Stimulated activated naive CD4-positive, alpha-beta T cell treated with Interleukin-2 at 50 U/mL for 16 hours (primary cell): Measurements from ENCODE around the gene TMEM201.
"Not testable (repeated sequence)": the region's sequence is repeated elsewhere in the genome, so short reads cannot be mapped to it uniquely, and the experiment has no call there.

Experiments used
- DNase-seq: peaks from one replicate; lab custom pipeline; 2025; lab: John Stamatoyannopoulos, UW

The TMEM201 gene, protein sequence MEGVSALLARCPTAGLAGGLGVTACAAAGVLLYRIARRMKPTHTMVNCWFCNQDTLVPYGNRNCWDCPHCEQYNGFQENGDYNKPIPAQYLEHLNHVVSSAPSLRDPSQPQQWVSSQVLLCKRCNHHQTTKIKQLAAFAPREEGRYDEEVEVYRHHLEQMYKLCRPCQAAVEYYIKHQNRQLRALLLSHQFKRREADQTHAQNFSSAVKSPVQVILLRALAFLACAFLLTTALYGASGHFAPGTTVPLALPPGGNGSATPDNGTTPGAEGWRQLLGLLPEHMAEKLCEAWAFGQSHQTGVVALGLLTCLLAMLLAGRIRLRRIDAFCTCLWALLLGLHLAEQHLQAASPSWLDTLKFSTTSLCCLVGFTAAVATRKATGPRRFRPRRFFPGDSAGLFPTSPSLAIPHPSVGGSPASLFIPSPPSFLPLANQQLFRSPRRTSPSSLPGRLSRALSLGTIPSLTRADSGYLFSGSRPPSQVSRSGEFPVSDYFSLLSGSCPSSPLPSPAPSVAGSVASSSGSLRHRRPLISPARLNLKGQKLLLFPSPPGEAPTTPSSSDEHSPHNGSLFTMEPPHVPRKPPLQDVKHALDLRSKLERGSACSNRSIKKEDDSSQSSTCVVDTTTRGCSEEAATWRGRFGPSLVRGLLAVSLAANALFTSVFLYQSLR

DNA sequence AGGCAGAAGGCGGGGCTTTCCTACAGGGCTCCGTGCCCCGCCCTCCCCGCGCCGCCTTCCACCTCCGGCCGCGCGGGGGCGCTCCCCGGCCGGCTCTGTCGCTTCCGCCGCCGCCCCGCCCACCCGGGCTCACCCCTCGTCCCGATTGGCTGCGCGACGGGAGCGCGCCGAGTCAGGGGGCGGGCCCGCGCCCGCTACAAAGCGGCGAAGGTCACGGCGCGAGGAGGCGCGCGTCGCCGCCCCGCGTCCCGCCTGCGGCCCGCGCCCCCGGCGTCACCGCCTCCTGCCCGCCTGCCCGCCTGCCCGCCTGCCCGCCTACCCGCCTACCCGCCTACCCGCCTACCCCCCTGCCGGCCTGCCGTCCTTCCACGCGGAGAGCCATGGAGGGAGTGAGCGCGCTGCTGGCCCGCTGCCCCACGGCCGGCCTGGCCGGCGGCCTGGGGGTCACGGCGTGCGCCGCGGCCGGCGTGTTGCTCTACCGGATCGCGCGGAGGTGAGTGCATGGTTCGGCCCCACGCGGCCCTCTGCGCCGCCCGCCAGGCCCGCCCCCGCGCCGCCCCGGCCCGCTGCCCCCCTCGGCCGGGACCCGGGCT, at the start of gene TMEM201:
TSS of gene TMEM201 (plus strand) at position 361 of the 593 bp plus-strand sequence. CDS start at position 381, 20 bp downstream.
- peak; percentile 91 for DNase-seq

DNA sequence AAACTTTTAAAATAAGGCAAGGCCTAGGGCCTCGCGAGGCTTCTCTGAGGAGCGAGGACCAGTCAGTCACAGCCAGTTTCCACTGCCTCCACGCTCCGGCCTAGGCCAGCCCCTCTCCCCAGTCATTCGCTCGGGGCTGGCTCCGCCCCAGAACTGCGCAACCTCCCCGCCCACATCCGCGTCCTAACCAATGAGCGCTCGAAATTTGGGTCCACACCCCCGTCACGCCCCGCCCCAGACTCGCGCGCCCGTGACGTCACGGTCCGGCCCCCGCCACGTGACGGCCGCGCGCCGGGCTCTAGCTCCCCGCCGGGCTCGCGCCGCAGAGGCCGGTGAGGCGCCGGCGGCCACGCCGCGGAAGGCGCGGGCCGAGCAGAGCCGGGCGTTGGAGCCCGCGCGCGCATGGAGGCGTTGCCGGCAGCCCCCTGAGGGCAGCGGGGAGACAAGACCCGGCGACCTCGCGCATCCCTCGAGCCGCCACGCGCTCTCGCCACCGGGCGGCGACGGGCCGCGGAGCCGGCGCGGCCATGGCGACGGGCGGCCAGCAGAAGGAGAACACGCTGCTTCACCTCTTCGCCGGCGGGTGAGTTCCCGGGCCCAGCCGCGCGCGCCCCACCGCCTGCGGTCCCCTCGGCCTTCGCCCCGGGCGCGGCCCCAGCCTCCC, 49.4 kb upstream of the TMEM201 start, which contains the start of gene SLC25A33:
TSS of gene SLC25A33 (plus strand) at position 301 of the 664 bp plus-strand sequence. CDS start at position 528, 227 bp downstream.
- peak; percentile 94 for DNase-seq

DNA sequence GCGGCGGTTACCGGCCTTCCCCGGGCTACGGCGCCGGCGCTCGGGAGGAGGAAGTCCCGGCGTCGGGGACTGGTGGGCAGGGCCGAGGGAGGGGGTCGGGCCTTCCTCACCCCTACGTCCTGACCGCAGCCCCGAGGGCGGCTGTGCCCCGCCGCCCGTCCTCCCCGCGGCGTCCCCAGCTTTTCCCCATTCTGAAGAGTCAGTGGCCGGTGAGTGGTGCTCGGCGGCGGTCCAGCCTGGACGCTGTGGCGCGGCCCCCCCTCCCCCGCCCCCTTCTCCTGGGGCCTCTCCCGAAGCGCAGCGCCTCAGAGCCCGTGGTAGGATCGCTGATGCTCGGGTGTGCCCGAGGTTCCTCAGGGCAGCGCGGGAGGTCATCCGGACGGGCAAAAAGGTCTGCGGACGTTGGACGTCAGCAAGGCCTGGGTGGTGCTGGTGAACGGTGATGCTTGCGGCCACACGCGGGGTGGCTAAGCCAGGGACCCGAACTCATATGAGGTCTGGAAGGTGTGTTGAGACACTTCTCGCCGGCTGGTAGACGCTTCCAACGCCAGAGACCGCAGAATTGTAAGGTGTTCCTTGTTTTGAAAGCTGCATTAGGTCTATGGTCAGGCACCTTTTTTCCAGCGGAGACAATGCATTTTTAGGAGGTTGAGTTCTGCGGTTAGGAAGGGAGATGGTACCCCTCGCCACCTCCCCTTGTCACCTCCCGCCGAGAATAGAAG, 48.7 kb upstream of the TMEM201 start:
- peak; percentile 50 for DNase-seq

DNA sequence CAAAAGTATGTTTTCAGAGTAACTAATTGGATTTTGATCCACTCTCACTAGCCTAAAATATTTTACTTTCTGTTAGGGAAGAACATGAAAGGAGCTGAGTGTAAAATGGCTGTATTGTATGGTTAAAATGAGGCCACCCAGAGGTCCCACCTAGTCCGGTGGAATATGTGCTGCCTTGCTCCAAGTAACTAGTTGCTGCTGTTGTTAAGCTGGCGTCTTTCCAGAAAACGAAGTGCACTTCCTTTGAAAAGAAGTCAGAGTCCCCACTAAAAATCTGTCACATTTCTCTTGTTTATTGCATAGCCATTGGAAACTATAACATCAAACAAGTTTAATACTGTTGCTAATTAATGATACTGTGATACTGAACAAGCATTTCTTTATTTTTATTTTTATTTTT, 46.3 kb upstream of the TMEM201 start:
- no peak for DNase-seq

DNA sequence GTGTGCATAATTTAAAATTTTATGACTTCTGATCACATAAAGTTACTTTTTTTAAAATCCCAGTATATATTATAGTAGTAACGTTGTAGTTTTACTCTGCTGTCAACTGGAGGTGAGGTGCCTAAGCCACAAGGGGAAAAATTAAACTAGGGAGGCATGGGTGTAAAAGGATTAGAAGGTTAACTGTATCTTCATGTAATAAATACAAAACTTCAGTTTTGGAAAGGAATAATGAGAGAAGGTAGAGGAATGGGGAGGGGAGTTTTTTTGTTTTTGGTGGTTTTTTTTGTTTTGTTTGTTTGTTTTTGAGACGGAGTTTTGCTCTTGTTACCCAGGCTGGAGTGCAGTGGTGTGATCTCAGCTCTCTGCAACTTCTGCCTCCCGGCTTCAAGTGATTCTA, 43.8 kb upstream of the TMEM201 start:
- DNase-seq, result no peak

DNA sequence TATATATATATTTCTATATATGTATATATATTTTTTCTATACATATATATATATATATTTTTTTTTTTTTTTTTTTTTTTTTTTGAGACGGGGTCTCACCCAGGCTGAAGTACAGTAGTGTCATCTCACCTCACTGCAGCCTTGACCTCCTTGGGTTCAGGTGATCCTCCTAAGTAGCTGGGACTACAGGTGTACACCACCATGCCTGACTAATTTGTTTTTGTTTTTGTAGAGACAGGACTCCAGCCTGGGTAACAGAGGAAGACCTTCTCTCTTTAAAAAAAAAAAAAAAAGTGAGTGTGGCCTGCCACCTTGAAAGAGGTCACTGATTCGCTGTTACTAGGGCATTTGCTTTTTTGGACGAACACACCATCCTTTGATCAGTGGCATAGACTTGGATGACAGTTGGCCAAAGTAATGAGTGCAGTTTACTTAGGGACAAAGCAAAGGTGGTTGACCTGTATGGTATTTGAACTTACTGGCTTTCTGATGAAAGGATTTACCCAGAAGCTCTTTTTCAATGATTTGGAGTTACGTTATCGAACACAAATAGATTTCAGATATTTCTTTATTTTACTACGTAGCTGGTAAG, 38.7 kb upstream of the TMEM201 start:
- no peak for DNase-seq

DNA sequence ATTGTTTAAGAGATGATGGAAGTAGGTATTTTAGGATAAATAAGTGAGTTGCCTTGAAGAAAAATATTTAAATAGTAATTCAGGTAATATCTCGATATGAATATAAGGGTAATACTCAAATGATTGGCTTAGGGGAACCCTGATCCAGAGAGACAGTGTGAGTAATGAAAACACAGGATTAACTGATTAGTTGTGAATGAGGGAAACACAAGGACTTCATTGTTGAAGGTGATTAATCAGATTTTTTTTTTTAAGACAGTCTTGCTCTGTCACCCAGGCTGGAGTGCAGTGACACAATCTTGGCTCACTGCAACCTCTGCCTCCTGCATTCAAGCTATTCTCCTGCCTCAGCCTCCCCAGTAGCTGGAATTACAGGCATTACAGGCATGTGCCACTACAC, 36.7 kb upstream of the TMEM201 start:
- DNase-seq, result no peak

DNA sequence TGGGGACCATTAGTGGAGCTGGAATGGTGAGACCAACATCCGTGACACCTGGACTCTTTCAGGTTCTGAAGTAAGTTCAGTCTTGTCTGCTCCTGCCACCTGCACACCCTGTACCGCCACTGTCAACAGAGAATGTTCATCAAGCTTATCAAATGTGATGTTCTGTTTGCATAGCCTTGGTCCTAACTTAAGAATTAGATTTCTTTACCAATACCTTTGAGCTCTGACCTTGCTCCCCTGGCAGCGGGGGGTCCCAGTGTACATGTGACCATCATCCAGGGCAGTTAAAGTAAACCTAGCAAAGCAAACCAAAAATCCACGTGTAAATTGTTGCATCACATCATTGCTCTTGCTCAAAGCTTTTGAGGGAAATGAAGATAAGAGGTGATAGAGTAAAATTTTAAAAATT, 35.0 kb upstream of the TMEM201 start:
- no peak for DNase-seq

DNA sequence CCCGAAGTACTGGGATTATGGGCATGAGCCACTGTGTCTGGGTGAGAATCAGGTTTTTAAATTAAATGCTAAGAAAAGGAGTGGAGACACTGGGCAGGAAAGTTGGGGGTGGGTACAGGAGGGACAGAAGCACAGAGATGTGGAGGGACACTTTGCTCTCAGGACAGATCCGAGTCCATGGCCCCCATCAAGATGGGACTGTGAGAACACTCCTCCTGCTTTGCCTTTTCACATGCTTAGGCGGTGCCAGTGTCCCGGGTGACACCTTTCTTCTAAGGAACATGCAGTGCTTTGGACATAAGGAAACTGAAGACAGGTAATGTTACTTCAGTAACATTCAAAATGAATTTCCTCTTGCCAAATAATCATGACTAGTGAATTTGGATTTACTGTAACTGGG, 32.8 kb upstream of the TMEM201 start:
- no peak for DNase-seq

DNA sequence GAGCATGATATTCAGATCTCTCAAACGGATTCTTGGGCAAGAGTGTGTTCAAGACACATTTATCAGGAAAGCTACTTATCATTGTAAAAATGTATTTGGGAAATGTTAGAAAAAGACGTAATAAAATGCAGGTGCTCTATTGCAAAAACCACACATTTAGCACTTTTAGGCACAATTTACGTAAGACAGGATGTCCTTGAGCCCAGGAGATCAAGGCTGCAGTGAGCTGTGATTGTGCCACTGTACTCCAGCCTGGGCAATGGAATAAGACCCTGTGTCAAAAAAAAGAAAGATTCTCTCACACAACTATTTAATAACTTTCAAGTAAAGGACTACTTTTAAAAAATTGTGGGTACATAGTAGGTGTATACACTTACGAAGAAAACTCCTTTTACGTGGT, 31.1 kb upstream of the TMEM201 start:
- no peak for DNase-seq

DNA sequence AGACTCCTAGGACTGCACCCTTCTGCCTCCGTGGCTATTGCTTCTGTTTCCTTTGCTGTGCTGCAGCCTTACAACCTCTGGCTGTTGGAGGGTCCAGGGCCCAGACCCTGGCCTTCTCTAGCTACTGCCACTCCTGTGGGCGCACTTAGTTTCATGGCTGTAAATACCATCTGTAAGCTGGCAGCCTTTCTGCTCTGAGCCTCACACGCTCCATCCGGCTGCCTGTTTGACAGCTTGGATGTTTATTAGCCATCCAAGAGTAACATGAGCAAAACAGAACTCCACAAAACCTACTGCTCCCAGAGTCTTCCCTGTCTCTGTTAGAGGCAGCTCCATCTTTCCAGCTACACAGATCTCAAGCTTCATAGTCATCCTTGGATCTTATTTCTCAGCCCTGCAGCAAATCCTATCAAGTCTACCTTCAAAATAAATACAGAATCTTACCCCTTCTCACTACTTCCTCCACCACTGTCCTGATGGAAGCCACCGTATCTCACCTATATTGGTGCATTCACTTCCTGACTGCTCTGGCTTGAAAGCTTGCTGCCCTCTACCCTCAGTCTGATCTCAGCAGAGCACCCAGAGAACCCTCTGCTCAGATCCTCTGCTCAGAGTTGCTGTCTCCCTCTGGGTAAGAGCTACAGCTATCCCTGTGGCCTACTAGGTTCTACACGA, 30.3 kb upstream of the TMEM201 start:
- DNase-seq, result no peak

DNA sequence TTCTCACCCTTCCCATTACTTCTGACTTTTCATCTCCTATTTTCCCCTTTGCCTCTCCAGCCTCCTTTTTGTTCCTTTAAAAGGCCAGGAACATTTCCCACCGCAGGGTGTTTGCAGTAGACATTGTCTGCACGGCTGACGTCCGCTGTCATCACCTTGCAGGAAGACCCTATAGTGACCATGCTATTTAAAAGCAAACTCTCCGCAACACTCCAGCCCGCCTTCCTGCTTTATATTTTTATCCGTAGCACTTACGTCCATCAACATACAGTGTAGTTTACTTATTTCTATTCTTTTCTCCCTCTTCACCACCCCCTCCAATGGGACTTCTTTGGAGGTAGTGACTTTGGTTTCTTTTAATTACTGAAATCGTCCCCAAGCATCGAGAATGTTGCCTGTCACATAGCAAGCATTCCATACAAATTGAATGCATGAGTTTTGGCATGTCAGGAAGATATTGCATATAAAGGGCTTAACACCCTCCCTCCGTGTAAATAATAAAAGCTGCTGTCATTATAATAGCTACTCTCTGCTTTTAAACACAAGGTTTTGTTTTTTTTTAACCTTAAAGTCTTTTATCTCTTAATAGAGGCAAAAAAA, 29.7 kb upstream of the TMEM201 start:
- no peak for DNase-seq

DNA sequence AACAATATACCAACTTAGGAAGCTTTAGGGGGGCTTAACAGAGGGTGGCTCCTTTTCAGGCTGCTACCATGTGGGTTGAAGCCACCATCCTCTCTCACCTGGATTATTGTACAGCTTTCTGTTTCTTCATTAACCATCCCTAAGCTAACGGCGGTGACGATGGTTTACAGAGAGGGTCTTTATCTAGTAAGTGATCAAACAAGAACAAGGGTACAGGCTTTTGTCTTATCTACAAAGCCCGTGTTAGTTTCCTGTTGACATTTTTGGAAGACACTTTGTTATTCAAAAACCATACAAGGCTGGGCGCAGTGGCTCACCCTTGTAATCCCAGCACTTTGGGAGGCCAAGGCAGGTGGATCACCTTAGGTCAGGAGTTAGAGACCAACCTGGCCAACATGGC, 29.0 kb upstream of the TMEM201 start:
- DNase-seq, result no peak

DNA sequence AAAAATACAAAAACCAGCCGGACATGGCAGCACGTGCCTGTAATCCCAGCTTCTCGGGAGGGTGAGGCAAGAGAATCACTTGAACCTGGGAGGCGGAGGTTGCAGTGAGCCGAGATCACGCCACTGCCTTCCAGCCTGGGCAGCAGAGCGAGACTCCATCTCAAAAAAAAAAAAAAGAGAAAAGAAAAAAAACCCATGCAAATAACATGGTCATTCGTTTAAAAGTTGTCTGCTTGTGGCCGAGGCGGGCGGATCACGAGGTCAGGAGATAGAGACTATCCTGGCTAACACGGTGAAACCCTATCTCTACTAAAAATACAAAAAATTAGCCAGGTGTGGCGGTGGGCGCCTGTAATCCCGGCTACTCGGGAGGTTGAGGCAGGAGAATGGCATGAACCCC, 28.6 kb upstream of the TMEM201 start:
- DNase-seq, result not testable (repeated sequence)

DNA sequence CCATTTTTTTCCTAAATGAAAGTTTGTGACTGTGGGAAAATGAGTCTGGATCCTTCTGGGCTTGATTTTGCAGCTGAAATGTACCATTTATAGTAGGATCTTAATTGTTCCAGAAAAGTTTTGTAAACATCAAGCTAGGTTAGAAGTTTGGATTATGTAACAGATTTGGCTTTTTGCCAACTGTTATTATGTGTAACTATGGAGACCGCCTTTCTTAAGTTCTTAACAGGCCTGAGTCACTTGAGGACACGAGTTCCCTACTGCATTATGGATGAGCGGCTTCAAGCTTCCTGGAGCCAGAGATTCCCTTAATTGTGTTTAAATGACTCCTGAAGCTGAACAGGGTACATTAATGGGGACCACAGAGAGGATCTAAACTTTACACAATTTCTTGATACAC, 27.3 kb upstream of the TMEM201 start:
- DNase-seq, result no peak

DNA sequence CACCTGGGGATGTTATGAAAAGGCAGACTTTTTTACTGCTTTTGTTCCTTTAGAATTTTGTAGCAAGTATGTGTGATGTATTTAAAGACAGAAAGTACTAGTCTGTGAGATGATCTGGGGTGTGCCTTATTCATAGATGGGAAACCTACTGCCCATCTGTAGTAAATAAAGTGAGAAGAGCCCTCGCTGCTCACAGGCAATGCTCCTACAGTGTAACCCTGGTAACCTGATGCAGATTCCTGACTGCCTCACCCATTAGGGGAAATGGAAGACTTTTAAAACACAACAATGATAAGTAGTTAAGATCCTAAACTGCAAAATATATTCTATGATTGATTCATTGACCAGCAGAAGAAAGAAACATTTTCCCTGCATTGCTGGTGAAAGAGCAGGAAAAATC, 19.4 kb upstream of the TMEM201 start:
- no peak for DNase-seq

DNA sequence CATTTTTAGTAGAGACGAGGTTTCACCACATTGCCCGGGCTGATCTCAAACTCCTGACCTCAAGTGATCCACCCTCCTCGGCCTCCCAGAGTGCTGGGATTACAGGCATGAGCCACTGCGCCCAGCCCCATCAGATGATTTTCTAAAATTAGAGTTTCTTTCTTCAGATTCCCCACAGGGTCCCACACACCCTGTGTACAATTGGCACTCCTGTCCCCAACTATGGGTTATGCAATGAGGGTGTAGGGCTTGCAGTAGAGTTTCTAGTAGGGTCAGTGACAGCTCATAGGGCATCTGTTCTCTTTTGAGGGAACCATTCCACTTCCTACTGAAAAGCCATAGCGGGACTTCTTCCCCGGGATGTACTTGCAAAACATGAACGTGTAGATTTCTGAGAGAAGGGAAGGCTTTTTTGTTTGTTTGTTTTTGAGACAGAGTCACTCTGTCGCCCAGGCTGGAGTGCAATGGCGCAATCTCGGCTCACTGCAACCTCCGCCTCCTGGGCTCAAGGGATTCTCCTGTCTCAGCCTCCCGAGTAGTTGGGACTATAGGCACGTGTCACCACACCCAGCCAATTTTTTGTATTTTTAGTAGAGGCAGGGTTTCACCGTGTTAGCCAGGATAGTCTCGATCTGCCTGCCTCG, 17.7 kb upstream of the TMEM201 start:
- DNase-seq, result not testable (repeated sequence)

DNA sequence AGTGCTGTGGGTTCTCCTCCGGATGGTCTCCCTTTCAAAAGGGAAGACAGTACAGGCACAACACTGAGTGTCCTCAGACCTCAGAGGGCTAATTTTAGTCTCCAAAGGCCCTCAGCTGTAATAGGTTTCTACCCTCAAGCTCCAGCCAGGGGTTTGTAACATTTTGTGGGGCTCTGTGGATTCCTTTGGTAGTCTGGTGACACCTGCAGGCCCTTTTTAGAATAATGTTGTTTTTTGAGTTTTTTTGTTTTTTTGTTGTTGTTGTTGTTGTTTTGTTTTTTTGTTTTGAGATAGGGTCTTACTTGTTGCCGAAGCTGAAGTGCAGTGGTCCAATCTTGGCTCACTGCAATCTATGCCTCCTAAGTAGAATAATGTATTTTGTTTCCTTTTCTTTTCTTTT, 15.0 kb upstream of the TMEM201 start:
- DNase-seq, result no peak

DNA sequence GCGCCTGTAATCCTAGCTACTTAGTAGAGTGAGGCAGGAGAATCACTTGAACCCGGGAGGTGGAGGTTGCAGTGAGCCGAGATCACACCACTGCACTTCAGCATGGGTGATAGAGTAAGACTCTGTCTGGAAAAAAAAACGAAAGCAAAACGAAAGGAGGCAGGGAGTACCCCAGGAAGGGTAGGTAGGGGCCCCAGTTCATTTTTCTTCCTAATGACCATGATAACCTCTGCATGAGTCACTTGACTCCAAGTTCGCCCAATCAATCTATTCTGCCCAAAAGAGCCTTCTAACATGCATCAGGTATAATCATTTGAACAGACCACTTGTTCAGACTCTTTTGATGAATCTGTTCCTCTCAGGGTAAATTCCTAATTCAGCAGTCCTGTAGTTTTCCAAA, 13.2 kb upstream of the TMEM201 start:
- DNase-seq, result no peak

DNA sequence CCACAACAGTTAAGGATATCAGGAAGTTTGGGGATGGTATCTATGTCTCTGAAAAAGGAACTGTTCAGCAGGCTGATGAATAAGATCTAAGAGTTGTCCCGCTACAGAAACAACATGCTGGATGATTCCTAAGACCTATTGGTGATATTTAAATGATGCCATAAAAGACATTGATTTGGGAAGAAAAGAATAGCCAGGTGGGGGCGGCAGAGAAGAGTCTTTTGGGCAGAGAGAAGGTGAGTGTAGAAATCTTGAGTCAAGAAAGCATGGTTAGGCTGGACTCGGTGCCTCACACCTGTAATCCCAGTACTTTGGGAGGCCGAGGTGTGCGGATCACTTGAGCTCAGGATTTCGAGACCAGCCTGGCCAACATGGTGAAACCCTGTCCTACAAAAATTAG, 11.8 kb upstream of the TMEM201 start:
- no peak for DNase-seq
